PC-9 (cell line): Measurements from ENCODE around the gene OXSR1. TPM values are rescaled to one million over a fixed set of nuclear protein-coding genes. Genes with fewer than 3 reads are reported as not detected.

Experiments used
- BruUV-seq: library from RNA; stranded (reverse); fragments of 400-500 nt; replicated peaks from 2 replicates; lab custom pipeline; 2021; lab: Mats Ljungman, UMichigan
- CTCF ChIA-PET: fragments of 300-600 bp; sonication (Branson Sonifier 250); formaldehyde crosslinking; loops from one replicate; lab custom pipeline; 2022; ENCODE audit warnings: antibody characterized with exemption; lab: Charles Lee
- POLR2A ChIA-PET: fragments of 300-600 bp; sonication (Branson Sonifier 250); formaldehyde crosslinking; loops from one replicate; lab custom pipeline; 2022; ENCODE audit warnings: antibody characterized with exemption; ENCODE audit not compliant: unreplicated experiment; lab: Charles Lee
- DNase-seq, 2 experiments: peaks; one replicate each; pipeline versions ENCODE4 v3.0.0 to v3.0.0-alpha.2; 2015 to 2022; ENCODE audit warnings: mixed read lengths in 1 of 2
- H2AFZ ChIP-seq: fragments of 200-600 bp; sonication (generic); 2 replicates; pipeline ENCODE4 v1.8.1; 2017; ENCODE audit warnings: antibody characterized with exemption
- H3F3A ChIP-seq: fragments of 200-600 bp; sonication (generic); 2 replicates; pipeline ENCODE4 v1.8.1; 2017; ENCODE audit warnings: antibody characterized with exemption, mild to moderate bottlenecking, low read depth; ENCODE audit not compliant: insufficient read depth
- H3K27ac ChIP-seq: fragments of 200-600 bp; sonication (generic); 2 replicates; pipeline ENCODE4 v1.6.1; 2016; ENCODE audit warnings: mixed run types
- H3K27me3 ChIP-seq: fragments of 200-600 bp; sonication (generic); 2 replicates; pipeline ENCODE4 v1.6.1; 2016; ENCODE audit warnings: low read depth, mixed run types; ENCODE audit not compliant: insufficient read depth
- H3K36me3 ChIP-seq: fragments of 200-600 bp; sonication (generic); 2 replicates; pipeline ENCODE4 v1.6.1; 2016; ENCODE audit warnings: low read depth, mixed run types
- H3K4me1 ChIP-seq: fragments of 200-600 bp; sonication (generic); replicated peaks from 2 replicates; pipeline ENCODE4 v1.6.1; 2016; ENCODE audit warnings: mixed run types; ENCODE audit not compliant: insufficient read depth
- H3K4me2 ChIP-seq: fragments of 200-600 bp; sonication (generic); 2 replicates; pipeline ENCODE4 v1.6.1; 2017; ENCODE audit warnings: mixed run types
- H3K4me3 ChIP-seq: fragments of 200-600 bp; sonication (generic); 2 replicates; pipeline ENCODE4 v1.6.1; 2016; ENCODE audit warnings: mixed run types
- H3K79me2 ChIP-seq: fragments of 200-600 bp; sonication (generic); 2 replicates; pipeline ENCODE4 v1.6.1; 2017; ENCODE audit warnings: low read depth, mixed run types
- H3K9me2 ChIP-seq: fragments of 200-600 bp; sonication (generic); 2 replicates; pipeline ENCODE4 v1.8.1; 2017; ENCODE audit warnings: mild to moderate bottlenecking; ENCODE audit not compliant: insufficient read depth
- H3K9me3 ChIP-seq: fragments of 200-600 bp; sonication (generic); 2 replicates; pipeline ENCODE4 v1.8.1; 2016; ENCODE audit warnings: low read depth; ENCODE audit not compliant: insufficient read depth
- H4K20me1 ChIP-seq: fragments of 200-600 bp; sonication (generic); 2 replicates; pipeline ENCODE4 v1.8.1; 2017; ENCODE audit not compliant: insufficient read depth
- CTCF ChIP-seq: fragments of 200-600 bp; sonication (generic); conservative IDR thresholded peaks from 2 replicates; pipeline ENCODE4 v1.6.1; 2017; ENCODE audit warnings: mixed run types, antibody characterized with exemption, mild to moderate bottlenecking, moderate library complexity
- EZH2 ChIP-seq: fragments of 200-600 bp; sonication (generic); IDR thresholded peaks from 2 replicates; pipeline ENCODE4 v1.8.0; 2017; ENCODE audit warnings: antibody characterized with exemption, low read depth
- intact Hi-C: fragments of 100-400 bp; cut with micrococcal nuclease; formaldehyde crosslinking; loops from one replicate; pipeline ENCODE4 v1.10.0; 2022; ENCODE audit not compliant: unreplicated experiment
- total RNA-seq: library from RNA; stranded (reverse); gene quantifications from 2 replicates; pipeline ENCODE4 v1.2.3, GENCODE V29; 2021

The OXSR1 gene
- total RNA-seq, 1 experiment from 2014 or later = 54.3 TPM

- Histone ChIP-seq H3K27me3 (no peaks in the 10 kb centered on the region), H3K4me3 (peak overlapping the region; percentile 98), H3K36me3 (no peaks in the 10 kb centered on the region; the same call in 1 of the 2 replicates), H3K9me3 (no peaks in the 10 kb centered on the region), H3K9me2 (no peaks in the 10 kb centered on the region), H2AFZ (peak overlapping the region; percentile 78), H3F3A (peaks cover 46% of the 10 kb centered on the region; the same call in 1 of the 2 replicates), H3K4me2 (peak overlapping the region; percentile 98), H3K4me1 (peaks cover 66% of the 10 kb centered on the region), H3K79me2 (peaks cover 44% of the 10 kb centered on the region), H3K27ac (no peak overlapping the region), H4K20me1 (no peaks in the 10 kb centered on the region; the same call in 1 of the 2 replicates)
- POLR2A ChIA-PET = interaction anchor here (0.6 to 1.2 kb wide), 3 partner anchors 19 to 29 kb away, joined by 6 to 10 read pairs (median 10); partner anchors contain the start of gene OXSR1
- BruUV-seq = TSS peak; percentile 48
- no peak for DNase-seq
- intact Hi-C loops = loop anchor here (5.0 to 10.0 kb wide), 4 partner anchors 111 to 1144 kb away; partner anchors contain the start of genes ACVR2B, EPM2AIP1 and MLH1
- no peak for TF ChIP-seq EZH2
- no peak for TF ChIP-seq CTCF
- CTCF ChIA-PET = interaction anchor here (0.6 to 1.1 kb wide), 3 partner anchors 110 to 303 kb away, joined by 3 to 8 read pairs (median 3); no protein-coding TSS in a partner anchor
Measured at GRCh38 chr3:38136393-38136776, 29.0 kb upstream of the OXSR1 start.

- ChIA-PET CTCF (interaction anchor here (0.6 to 1.1 kb wide), 4 partner anchors 17 to 302 kb away, joined by 3 to 8 read pairs (median 3); no protein-coding TSS in a partner anchor), POLR2A (interaction anchor here (0.6 to 1.2 kb wide), 9 partner anchors 18 to 204 kb away, joined by 3 to 10 read pairs (median 5); partner anchors contain the start of gene OXSR1)
- Histone ChIP-seq H3K4me1 (peaks cover 71% of the 10 kb centered on the region), H3K4me3 (peak within 1 kb of the TSS; percentile 98), H3K36me3 (no peaks in the 10 kb centered on the region; the same call in 1 of the 2 replicates), H3F3A (peaks cover 46% of the 10 kb centered on the region; the same call in 1 of the 2 replicates), H3K27me3 (no peaks in the 10 kb centered on the region), H3K9me2 (no peaks in the 10 kb centered on the region), H3K27ac (peak within 1 kb of the TSS; percentile 69), H3K4me2 (peak within 1 kb of the TSS; percentile 98), H2AFZ (peak within 1 kb of the TSS; percentile 93), H4K20me1 (no peaks in the 10 kb centered on the region; the same call in 1 of the 2 replicates), H3K79me2 (peaks cover 44% of the 10 kb centered on the region), H3K9me3 (no peaks in the 10 kb centered on the region)
- BruUV-seq = no TSS peak
- no peak for TF ChIP-seq CTCF
- TF ChIP-seq EZH2 = no peak
- intact Hi-C loops = loop anchor here (1.0 to 10.0 kb wide), 6 partner anchors 17 to 1145 kb away; partner anchors contain the start of genes ACVR2B, EPM2AIP1, MLH1 and OXSR1
- peak; percentile 96 to 99 for DNase-seq
Measured at GRCh38 chr3:38136777-38137614, 28.3 kb upstream of the OXSR1 start, which contains the start of gene ACAA1. ACAA1 (minus strand) TSS chr3:38137127; CDS start chr3:38137035, 92 bp downstream.
